ENCODE results near the gene CAPS2.

DNA sequence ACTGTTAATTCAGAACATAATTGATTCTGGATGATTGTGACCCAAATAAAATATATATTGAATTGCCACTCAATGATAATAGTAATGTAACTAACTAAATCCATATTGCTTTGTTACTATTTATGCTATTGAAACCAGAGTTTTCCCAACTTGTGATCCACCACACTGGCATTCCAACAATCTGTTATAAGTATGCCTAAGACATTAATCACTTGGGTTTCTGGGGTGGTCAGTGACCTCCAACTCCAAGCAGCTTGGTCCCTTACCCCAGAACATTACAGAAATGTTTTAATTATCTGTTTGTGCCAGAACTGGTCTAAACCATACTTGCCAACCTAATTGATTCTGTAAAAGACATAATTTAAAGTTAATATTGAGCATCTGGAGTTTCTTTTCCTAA lies 14.6 kb downstream of the CAPS2 start:
- TF ChIP-seq, protein P1, sequence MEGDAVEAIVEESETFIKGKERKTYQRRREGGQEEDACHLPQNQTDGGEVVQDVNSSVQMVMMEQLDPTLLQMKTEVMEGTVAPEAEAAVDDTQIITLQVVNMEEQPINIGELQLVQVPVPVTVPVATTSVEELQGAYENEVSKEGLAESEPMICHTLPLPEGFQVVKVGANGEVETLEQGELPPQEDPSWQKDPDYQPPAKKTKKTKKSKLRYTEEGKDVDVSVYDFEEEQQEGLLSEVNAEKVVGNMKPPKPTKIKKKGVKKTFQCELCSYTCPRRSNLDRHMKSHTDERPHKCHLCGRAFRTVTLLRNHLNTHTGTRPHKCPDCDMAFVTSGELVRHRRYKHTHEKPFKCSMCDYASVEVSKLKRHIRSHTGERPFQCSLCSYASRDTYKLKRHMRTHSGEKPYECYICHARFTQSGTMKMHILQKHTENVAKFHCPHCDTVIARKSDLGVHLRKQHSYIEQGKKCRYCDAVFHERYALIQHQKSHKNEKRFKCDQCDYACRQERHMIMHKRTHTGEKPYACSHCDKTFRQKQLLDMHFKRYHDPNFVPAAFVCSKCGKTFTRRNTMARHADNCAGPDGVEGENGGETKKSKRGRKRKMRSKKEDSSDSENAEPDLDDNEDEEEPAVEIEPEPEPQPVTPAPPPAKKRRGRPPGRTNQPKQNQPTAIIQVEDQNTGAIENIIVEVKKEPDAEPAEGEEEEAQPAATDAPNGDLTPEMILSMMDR (IDR thresholded peaks at IDR 0.05; ENCODE audit: poor library complexity, severe bottlenecking): no peak
- TF ChIP-seq, protein P2, sequence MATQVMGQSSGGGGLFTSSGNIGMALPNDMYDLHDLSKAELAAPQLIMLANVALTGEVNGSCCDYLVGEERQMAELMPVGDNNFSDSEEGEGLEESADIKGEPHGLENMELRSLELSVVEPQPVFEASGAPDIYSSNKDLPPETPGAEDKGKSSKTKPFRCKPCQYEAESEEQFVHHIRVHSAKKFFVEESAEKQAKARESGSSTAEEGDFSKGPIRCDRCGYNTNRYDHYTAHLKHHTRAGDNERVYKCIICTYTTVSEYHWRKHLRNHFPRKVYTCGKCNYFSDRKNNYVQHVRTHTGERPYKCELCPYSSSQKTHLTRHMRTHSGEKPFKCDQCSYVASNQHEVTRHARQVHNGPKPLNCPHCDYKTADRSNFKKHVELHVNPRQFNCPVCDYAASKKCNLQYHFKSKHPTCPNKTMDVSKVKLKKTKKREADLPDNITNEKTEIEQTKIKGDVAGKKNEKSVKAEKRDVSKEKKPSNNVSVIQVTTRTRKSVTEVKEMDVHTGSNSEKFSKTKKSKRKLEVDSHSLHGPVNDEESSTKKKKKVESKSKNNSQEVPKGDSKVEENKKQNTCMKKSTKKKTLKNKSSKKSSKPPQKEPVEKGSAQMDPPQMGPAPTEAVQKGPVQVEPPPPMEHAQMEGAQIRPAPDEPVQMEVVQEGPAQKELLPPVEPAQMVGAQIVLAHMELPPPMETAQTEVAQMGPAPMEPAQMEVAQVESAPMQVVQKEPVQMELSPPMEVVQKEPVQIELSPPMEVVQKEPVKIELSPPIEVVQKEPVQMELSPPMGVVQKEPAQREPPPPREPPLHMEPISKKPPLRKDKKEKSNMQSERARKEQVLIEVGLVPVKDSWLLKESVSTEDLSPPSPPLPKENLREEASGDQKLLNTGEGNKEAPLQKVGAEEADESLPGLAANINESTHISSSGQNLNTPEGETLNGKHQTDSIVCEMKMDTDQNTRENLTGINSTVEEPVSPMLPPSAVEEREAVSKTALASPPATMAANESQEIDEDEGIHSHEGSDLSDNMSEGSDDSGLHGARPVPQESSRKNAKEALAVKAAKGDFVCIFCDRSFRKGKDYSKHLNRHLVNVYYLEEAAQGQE (IDR thresholded peaks at IDR 0.05; ENCODE audit: borderline replicate concordance): no peak
- TF ChIP-seq TAF1 (IDR thresholded peaks at IDR 0.05; ENCODE audit: low read depth) (no peak), EZH2 (IDR thresholded peaks at IDR 0.05; ENCODE audit: borderline replicate concordance, insufficient read depth, low read length, poor library complexity, severe bottlenecking) (no peak), SMC3 (conservative IDR thresholded peaks at IDR 0.05; ENCODE audit: poor library complexity) (no peak), POLR2AphosphoS5 (IDR thresholded peaks at IDR 0.05) (no peak), MXI1 (conservative IDR thresholded peaks at IDR 0.05; ENCODE audit: poor library complexity, severe bottlenecking) (no peak), RAD21 (conservative IDR thresholded peaks at IDR 0.05) (no peak), EP300 (conservative IDR thresholded peaks at IDR 0.05; ENCODE audit: poor library complexity, severe bottlenecking) (no peak)

Data from neural cell (in vitro differentiated cells).